HG02852 (cell line): ENCODE data around the gene MKNK1.

Experiments
- ATAC-seq: cut with Tn5 transposase; IDR thresholded peaks from one replicate; pipeline ENCODE4 v1.9.1; 2021; ENCODE audit warnings: mild to moderate bottlenecking, moderate library complexity; ENCODE audit not compliant: unreplicated experiment

The MKNK1 gene

DNA sequence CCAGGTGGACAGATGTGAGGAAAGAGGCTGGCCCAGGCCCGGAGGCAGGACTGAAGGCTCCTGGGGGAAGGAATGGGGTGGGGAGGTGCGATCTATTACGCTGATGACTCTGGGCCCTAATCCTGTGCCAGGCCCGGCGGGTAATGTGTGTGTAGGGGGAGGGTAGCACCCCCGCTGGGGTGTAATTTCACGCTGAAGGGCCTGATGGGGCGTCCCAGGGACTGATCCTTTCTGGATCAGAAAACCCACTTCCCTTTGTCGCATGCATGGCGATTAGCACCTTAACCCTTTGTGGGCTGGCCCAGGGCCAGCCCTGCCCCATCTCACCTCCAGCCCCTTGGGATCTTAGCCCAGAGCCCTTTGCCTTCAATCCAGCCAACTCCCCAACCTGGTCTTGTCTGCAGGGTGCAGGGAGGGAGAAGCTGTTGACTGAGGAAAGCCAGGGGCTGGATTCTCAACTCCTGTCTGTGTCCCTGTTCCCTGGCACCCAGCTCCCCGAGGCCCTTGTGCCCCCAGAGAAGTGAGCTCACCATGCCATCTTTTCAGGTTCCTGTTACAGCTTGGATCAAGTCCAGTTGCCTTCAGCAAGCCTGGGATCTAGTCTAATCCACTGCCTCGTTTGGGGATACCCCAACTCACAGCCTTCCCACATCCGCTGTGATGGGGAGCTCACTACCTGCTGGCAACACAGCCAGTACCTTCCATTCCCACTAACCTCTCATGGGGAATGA lies 78.7 kb downstream of the MKNK1 start:
- no peak for ATAC-seq

DNA sequence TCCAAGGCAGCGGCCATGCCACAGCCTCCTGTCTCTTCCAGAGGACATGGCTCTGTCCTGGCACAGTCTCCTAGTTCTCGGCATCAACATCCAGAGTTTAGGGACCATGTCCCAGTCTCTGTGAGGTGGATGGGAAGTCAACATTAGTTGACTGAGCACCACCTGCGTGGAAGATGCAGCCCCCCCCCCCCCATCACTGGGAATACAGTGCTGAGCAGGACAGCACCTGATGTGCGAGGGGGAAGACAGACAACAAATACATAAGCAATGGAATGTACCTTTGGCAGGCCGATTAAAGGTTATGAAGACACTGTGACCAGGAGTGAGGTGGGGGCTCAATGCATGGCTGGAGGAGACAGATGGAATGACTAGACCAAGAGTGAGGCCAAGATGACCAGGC lies 79.2 kb downstream of the MKNK1 start:
- ATAC-seq = no peak

DNA sequence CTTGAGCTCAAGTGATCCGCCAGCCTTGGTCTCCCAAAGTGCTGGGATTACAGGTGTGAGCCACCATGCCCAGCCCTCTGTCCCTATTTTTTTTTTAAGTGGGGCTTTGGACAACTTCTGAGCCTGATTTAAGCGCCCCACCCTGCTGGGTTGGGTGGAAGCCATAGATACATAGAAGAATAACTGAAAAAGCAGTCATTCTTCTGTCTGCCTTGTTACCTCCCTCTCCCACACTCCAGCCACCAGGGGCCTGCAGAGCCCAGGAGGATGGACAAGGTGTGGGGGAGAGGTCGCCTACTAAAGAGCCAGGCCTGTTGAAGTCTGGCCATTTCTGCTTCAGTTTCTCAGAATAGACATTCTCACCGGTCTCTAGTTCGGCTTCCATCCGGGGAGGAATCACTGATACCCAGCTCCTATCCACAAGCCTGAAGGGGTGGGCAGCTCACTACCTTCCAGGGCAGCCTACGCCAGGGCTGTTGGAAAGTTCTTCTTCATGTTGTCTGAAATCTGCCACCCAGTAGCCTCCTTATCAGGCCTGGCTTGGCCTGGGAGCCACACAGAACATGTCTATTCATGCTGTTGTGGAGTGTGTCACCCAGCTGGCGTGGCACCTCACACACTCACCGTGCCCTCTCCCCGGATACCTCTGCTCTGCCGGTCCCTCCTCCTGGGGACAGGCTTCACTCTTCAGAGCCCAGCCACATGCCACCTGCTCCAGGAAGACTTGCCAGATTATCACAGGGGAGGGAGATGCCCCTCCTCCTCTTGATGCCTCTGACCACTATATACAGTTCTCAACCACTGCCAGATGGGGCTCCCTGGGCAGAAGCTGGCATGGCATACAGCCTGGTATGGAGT lies 80.3 kb downstream of the MKNK1 start:
- ATAC-seq = no peak

DNA sequence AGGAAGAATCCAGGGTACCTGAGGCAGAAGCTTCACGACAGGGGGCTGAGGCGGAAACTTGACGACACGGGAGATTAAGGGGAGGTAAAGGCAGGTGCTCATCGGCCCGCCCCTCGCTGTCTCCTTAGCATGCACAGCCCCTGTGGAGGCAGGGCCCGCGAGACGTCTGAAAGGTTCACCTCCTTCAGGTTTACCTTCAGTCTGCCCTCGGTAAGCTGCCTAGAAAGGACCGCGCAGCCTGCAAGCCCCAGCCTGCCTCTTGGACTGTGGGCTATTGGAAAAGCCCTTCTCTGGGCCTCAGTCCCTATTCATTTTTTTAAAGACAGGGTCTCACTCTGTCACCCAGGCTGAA lies 81.1 kb downstream of the MKNK1 start:
- ATAC-seq = no peak

DNA sequence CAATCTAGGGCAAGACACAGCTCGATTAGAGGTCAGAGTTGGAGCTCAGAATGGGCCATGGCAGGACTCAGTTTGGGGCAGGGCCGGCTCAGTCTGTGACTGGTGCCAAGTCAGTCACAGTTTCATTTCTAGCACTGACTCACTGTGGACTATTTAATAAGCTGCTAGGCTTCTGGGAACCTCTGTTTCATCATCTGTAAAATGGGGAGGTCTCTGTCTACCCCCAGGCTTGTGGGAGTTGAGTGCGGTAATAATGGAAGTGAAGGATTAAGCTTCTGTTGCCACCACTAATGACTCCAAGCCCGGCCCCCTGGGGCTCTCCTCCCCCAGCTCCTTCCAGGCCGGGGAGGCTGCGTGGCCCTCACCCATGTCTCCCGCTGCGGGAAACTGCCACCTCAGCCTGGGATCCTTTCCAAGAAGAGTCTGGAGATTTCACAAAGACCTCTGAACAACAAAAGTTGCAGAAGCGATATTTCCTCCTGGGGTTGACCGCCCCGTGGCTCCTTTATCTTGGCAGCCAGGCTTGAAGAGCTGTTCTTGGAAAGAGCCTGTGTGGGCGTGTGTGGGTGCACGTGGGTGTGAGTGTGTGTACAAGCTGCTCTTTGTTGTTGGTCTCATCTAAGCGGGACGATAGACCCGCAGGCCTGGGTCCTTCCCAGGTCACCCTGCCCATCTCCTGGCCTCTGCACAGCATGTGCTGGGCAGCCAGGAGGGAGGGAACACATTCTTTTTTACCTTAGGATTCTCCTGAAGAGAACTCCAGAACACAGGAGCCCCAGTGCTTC lies 81.7 kb downstream of the MKNK1 start:
- no peak for ATAC-seq

DNA sequence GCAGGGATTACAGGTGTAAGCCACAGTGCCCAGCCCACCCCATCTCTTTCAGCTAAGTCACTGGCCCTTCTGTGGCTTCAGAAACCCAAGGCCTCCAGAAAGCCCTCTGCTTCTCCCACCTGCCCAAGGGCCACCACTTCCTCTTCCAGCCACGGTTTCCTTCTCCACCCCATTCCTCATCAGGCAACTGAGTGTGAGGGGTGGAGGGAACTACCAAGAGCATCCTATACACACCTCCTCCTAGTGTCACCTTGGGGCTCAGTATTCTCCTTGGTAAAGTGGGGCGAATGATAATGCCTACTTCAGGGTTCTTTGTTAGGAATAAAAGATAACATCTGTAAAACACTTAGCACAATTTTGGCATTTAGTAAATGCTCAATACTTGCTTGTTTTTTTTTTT lies 82.7 kb downstream of the MKNK1 start:
- no peak for ATAC-seq

DNA sequence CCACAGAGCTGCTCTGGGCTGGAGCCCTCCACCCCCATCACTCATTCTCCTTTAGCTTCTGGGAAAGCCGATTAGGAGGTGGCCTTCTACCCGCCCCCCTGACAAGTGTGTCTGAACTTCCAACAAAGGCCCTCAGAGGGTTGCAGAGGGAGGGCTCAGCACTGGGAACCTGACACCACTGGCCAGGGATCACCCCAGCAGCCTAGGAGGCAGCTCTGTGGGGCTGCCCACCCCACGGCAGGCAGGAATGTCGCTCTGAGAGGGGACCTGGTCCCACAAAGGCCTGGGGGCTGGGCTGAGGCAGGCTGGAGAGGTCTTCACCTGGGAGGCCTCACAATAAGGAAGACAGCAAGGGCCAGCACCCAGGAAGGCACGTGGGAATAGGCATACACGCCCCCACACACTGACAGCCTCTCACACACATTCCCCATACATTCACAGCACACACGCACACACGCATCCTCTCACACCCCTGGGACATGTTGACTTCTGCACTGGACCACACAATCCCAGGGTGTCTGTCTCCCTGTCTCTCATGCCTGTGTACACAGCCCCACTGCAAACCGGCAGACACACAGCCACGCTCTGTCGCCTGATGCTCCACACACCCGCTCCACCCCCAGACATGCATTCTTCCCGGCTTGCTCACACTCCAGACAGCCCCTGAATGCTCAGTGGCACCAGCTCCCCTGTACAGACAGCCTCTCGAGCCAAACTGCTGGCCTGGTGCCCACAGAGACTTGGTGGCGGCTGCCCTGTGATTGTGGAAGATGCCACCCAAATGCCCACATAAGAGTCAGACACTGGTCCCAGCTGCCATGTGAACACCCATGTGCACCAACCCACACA lies 83.8 kb downstream of the MKNK1 start:
- no peak for ATAC-seq

DNA sequence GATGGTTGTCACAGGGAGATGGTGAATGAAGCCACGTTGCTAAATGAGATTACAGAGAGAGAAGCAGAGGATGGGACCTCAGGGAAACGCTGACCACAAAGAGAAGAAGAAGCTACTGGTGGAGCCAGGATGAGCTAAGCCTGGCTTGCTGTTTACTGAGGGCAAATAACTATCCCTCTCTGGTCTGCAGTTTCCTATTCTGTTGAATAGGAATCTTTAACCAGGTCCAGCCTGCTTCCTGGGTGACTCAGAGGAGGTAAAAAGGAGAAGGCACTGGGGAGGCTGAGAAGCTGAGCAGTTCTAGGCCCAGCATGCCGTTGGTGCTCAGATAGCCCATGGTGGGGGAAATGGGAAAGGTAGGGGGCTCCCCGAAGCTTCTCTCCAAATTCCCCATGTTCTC lies 84.9 kb downstream of the MKNK1 start:
- ATAC-seq = no peak

DNA sequence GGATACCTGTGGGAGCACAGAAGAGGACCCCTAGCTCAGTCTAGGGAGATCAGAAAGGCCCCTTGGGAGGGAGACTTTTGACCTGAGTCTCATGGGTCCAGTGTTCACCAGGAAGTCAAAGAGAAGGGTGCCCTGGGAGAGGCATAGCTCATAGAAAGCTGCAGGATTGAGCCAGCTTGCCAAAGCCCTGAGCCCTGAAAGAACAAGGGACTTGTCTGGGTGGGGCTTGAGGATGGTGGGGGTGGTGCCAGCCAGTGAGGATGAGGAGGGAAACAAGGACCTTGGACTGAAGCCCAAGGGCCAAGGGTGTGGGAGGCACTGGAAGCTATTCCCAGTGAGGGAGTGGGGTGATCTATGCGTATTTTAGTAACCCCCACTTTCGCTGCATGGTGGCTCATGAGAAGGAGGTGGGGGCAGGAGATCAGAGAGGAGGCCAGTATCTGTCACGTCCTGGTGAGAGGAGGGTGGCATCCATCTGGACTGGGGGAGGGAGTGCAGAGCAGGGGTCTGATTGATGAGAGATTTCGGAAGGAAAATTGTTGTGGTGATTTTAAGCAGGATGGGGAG lies 86.1 kb downstream of the MKNK1 start:
- no peak for ATAC-seq

DNA sequence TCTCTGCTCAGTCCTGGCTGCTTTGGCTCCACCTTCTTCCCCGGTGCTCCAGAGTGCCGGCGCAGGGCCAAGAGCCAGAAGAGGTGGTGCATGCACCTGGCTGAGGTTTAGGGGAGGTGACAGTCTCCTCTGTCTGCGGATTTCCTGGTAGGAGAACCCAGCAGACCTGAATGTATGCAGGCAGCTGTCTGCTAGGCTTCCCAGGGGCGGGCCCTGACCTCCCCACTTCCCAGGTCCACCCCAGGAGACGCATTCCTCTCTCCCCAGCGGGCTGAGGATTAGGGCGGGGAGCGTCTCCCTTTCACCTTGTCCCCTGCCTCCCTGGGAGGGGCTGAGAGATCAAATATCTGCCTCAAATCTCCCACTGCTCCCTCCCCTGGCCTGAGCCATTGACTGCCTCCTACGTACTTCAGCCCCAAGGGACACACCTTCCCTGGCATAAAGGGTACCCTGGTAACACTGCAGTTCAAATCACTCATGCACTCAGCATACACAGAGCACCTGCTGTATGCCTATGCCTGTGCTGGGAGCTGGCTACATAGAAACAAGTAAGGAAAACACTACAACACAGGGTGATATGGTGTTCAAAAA lies 87.0 kb downstream of the MKNK1 start:
- no peak for ATAC-seq

DNA sequence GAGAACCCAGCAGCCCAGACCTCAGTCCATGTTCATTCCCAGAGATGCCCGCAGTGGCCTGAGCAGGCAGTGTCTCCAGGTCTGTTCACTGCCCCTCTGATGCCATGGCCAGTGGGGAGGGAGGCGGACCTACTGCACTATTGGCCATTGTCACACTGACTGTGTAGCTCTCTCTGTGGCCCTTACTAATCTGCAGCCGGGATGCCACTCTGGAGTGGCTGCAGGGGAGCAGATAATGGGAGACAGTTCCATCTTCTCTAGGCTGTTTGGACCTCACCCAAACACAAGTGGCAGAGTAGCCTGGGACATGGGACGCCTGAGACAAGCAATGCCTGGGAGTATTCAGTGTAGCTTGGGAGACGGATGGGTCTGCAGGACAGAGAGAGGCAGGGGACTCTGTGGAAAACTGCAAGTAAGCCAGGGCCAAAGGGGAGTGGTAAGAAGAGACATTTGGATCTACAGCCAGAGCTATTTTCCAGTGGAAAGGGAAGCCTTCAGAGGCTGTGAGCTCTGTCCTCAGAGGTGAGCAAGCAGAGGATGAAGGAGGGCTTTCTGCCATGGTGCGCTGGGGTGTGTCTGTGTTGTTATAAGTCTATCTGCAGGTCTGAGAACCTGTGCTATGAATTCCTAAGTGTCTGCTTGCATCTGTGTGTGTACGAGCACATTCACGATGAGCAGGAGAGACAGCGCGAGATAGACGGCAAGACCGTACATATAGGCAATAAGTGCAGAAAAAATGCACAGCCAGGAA lies 87.7 kb downstream of the MKNK1 start:
- no peak for ATAC-seq

DNA sequence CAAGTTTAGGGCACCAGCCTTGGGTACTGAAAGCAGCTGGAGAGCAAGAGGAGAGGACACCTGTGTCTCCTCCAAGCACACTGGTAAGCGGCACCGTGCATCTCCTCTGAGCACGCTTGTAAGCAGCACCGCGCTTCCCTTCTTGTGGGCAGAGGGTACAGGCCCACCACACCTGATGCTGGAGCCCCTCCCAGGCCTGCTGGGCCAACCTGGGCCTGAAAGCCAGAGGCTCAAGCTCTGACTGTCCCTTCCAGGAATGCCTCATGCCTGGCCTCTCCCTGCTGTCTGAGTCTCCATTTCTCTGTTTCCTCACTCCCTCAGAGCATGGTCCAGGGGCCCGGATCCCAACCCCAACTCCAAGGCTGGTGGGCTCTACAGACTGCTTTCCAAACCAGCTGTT lies 88.5 kb downstream of the MKNK1 start:
- ATAC-seq = no peak

DNA sequence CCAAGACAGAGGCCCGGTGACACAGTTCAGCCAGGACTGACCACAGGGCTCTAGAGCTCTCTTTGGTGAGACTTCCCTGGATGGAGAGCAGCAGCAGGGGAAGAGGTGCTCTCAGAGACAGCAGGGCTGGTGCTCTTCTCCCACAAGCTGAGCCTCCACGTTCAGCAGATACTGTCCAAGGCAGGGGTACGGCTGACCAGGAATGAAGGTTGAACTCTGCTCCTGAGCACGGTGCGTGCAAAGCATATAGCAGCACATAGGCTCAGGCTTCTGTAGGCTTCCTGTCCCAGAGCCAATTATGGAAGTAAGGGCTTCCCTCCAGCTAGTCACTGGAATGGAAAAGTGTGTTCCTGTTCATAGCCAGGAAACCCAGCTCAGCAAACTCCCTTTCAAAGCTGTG lies 90.5 kb downstream of the MKNK1 start:
- no peak for ATAC-seq

DNA sequence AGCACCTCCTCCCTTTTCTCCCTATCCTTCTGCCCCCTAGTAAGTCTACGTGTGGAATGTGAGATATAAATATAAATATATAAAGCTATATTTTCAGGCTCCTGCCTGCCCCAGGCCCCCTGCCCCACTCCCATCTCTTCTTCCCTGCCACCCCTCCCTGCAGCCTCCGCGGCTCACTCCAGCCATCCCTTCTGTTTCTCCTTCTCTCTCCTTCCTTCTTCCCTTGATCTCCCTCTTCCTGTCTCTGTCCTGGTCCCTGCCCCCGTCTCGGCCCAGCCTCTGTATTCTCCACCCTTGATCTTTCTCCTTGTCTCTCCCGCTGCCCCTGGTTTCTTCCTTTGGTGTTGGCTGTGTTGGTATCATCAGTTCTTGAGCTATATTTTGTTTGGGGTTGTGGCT lies 91.3 kb downstream of the MKNK1 start:
- ATAC-seq = no peak

DNA sequence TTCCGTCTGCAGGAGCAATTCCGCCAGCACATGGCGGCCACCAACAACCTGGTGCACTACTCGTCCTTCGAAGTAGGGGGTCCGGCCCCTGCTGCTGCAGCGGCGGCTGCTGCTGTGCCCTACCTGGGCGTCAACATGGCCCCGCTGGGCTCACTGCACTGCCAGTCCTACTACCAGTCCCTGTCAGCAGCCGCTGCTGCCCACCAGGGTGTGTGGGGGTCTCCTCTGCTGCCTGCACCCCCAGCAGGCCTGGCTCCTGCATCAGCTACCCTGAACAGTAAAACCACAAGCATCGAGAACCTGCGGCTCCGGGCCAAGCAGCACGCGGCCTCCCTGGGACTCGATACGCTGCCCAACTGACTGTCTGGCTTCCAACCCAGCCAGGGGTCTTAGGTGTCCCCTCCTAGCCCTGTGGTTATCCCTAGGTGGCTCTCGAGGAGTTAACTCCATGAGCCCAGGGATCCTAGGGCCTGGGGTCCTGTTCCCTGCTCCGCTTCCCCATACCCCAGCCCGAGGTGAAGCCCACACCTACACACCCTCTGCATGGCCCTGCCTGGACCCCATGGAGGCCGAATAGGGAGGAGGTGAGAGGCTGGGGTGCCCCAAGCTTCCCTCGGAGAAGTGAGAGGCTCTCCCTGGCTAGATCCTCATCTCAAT lies 91.8 kb downstream of the MKNK1 start:
- ATAC-seq = no peak

DNA sequence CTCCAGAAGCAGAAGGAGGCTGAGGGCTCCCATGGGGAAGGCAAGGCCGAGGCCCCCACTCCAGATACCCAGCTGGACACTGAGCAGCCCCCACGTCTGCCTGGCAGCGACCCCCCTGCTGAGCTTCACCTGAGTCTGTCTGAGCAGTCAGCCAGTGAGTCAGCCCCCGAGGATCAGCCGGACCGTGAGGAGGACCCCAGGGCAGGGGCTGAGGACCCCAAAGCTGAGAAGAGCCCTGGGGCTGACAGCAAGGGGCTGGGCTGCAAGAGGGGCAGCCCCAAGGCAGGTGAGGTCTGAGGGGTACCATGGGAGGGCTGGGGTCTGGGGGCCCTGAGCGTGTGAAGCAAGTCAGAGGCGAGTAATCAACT lies 93.1 kb downstream of the MKNK1 start:
- no peak for ATAC-seq

DNA sequence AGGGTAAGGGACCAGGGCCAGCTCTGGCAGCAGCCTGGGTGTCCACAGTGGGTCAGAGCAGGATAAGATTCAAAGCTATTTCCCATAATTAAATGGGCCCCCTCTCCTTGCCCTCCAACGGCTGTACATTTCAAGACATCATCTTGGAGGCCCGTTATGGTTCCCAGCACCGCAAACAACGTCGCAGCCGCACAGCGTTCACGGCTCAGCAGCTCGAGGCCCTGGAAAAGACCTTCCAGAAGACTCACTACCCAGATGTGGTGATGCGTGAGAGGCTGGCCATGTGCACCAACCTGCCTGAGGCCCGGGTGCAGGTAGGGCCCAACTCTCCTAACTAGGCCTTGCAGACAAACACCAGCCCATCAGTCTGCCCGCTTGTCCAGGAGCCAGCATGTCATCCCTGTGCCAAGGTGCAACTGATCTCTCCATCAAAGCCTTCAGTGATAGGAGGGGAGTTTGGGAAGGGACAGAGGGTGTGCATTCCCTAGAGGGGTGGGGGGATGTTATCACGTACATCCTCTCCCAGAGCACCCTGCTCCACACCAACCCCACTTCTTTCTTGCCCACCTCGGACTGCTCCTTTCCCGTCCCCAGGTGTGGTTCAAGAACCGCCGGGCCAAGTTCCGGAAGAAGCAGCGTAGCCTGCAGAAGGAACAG lies 93.6 kb downstream of the MKNK1 start:
- no peak for ATAC-seq

DNA sequence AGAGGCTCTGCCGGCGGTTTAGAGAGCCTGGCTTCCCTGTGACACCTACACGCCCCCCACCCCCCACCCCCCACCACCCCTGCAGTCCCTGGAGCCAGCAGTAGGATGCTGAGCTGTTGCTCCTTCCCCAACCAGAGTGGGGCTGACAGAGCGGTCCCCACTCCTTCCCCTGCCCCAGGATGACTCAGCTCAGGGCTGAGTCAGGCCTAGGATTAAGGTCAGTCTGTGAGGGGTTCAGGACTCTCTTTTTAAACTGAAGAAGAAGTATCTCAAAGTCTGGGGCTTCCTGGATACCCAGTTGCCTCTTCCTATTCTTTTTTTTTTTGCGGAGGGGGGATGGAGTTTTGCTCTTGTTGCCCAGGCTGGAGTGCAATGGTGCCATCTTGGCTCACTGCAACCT lies 95.3 kb downstream of the MKNK1 start:
- no peak for ATAC-seq
